ENCODE results near the gene ZDHHC9. TPM values are rescaled to one million over a fixed set of nuclear protein-coding genes. Genes with fewer than 3 reads are reported as not detected.

The ZDHHC9 gene
- polyA plus RNA-seq, 1 experiment, result 47.5 TPM

- no peak for DNase-seq (ENCODE audit: low read depth)
- no peak overlapping the region for H3K4me3 ChIP-seq (ENCODE audit: low read depth, low read length)
- no peaks in the 10 kb centered on the region; the same call in 1 of the 2 replicates for H3K36me3 ChIP-seq (ENCODE audit: control insufficient read depth, insufficient read depth, low read length)
- TF ChIP-seq CTCF (IDR thresholded peaks at IDR 0.05; ENCODE audit: insufficient read depth, low read depth, low read length), result no peak
- ChIA-PET CTCF (no interaction called here), POLR2A (interaction anchor here (0.6 kb wide), 1 partner anchor 142 kb away, joined by 3 read pairs; no protein-coding TSS in a partner anchor)
- H3K27me3 ChIP-seq (ENCODE audit: control insufficient read depth, insufficient read depth, low read length), result no peaks in the 10 kb centered on the region
Measured at GRCh38 chrX:129798456-129798855, 45.2 kb downstream of the ZDHHC9 start.

- no peak for DNase-seq (ENCODE audit: low read depth)
- ChIA-PET CTCF (no interaction called here), POLR2A (no interaction called here)
- H3K4me3 ChIP-seq (ENCODE audit: low read depth, low read length), result no peak overlapping the region
- no peak for TF ChIP-seq CTCF (IDR thresholded peaks at IDR 0.05; ENCODE audit: insufficient read depth, low read depth, low read length)
- H3K27me3 ChIP-seq (ENCODE audit: control insufficient read depth, insufficient read depth, low read length), result no peaks in the 10 kb centered on the region
- H3K36me3 ChIP-seq (ENCODE audit: control insufficient read depth, insufficient read depth, low read length), result no peaks in the 10 kb centered on the region; the same call in 1 of the 2 replicates
Measured at GRCh38 chrX:129797251-129797906, 46.3 kb downstream of the ZDHHC9 start.

GRCh38 chrX:129795584-129795983 is 48.1 kb downstream of the ZDHHC9 start:
- no peak overlapping the region for H3K4me3 ChIP-seq (ENCODE audit: low read depth, low read length)
- ChIA-PET POLR2A (no interaction called here), CTCF (no interaction called here)
- TF ChIP-seq CTCF (IDR thresholded peaks at IDR 0.05; ENCODE audit: insufficient read depth, low read depth, low read length), result no peak
- no peak for DNase-seq (ENCODE audit: low read depth)
- no peaks in the 10 kb centered on the region for H3K27me3 ChIP-seq (ENCODE audit: control insufficient read depth, insufficient read depth, low read length)
- no peaks in the 10 kb centered on the region; the same call in 1 of the 2 replicates for H3K36me3 ChIP-seq (ENCODE audit: control insufficient read depth, insufficient read depth, low read length)

- DNase-seq (ENCODE audit: low read depth), result no peak
- POLR2A ChIA-PET, result no interaction called here
- TF ChIP-seq CTCF (IDR thresholded peaks at IDR 0.05; ENCODE audit: insufficient read depth, low read depth, low read length), result no peak
- H3K4me3 ChIP-seq (ENCODE audit: low read depth, low read length), result no peak overlapping the region
- CTCF ChIA-PET, result no interaction called here
- H3K36me3 ChIP-seq (ENCODE audit: control insufficient read depth, insufficient read depth, low read length), result no peaks in the 10 kb centered on the region; the same call in 1 of the 2 replicates
- no peaks in the 10 kb centered on the region for H3K27me3 ChIP-seq (ENCODE audit: control insufficient read depth, insufficient read depth, low read length)
Measured at GRCh38 chrX:129793604-129794191, 50.0 kb downstream of the ZDHHC9 start.

- TF ChIP-seq CTCF (IDR thresholded peaks at IDR 0.05; ENCODE audit: insufficient read depth, low read depth, low read length), result no peak
- Histone ChIP-seq H3K36me3 (ENCODE audit: control insufficient read depth, insufficient read depth, low read length) (no peaks in the 10 kb centered on the region), H3K4me3 (ENCODE audit: low read depth, low read length) (no peak overlapping the region), H3K27me3 (ENCODE audit: control insufficient read depth, insufficient read depth, low read length) (no peaks in the 10 kb centered on the region)
- POLR2A ChIA-PET, result no interaction called here
- CTCF ChIA-PET, result no interaction called here
- DNase-seq (ENCODE audit: low read depth), result no peak
Measured at GRCh38 chrX:129792586-129793291, 50.9 kb downstream of the ZDHHC9 start.
